Neural progenitor cell (in vitro differentiated cells): ENCODE data around the gene BSN. TPM values are rescaled to one million over a fixed set of nuclear protein-coding genes. Genes with fewer than 3 reads are reported as not detected.

Experiments used
- DNase-seq: peaks from one replicate; pipeline ENCODE4 v3.0.0-alpha.2; 2016; ENCODE audit warnings: low spot score
- H2AFZ ChIP-seq: fragments of 200-600 bp; sonication (generic); replicated peaks from 2 replicates; pipeline ENCODE4 v1.6.1; 2016; ENCODE audit warnings: antibody characterized with exemption
- H3F3A ChIP-seq: fragments of 200-600 bp; sonication (generic); 2 replicates; pipeline ENCODE4 v1.6.1; 2016; ENCODE audit warnings: antibody characterized with exemption, low read depth
- H3K27ac ChIP-seq: fragments of 200-600 bp; sonication (generic); 2 replicates; pipeline ENCODE4 v1.5.1; 2016; ENCODE audit warnings: mild to moderate bottlenecking
- H3K27me3 ChIP-seq: fragments of 200-600 bp; sonication (generic); 2 replicates; pipeline ENCODE4 v1.6.1; 2016; ENCODE audit warnings: mild to moderate bottlenecking, moderate library complexity
- H3K36me3 ChIP-seq: fragments of 200-600 bp; sonication (generic); 2 replicates; pipeline ENCODE4 v1.5.1; 2016
- H3K4me1 ChIP-seq: fragments of 200-600 bp; sonication (generic); 2 replicates; pipeline ENCODE4 v1.6.1; 2016; ENCODE audit warnings: mixed run types
- H3K4me2 ChIP-seq: fragments of 200-600 bp; sonication (generic); 2 replicates; pipeline ENCODE4 v1.6.1; 2016
- H3K4me3 ChIP-seq: fragments of 200-600 bp; sonication (generic); 2 replicates; pipeline ENCODE4 v1.5.1; 2016
- H3K79me2 ChIP-seq: fragments of 200-600 bp; sonication (generic); 2 replicates; pipeline ENCODE4 v1.6.1; 2016; ENCODE audit warnings: low read depth
- H3K9ac ChIP-seq: fragments of 200-600 bp; sonication (generic); 2 replicates; pipeline ENCODE4 v1.6.1; 2016
- H3K9me3 ChIP-seq: fragments of 200-600 bp; sonication (generic); 2 replicates; pipeline ENCODE4 v1.5.1; 2016; ENCODE audit warnings: low read depth
- H4K20me1 ChIP-seq: fragments of 200-600 bp; sonication (generic); 2 replicates; pipeline ENCODE4 v1.6.1; 2016; ENCODE audit warnings: low read depth
- H3K27ac Mint-ChIP-seq: 3 replicates; pipeline ENCODE4 v1.8.0; 2021; ENCODE audit warnings: mixed read lengths
- H3K27me3 Mint-ChIP-seq: 2 replicates; pipeline ENCODE4 v1.8.0; 2022; ENCODE audit warnings: low read depth, mild to moderate bottlenecking, inconsistent platforms, moderate library complexity, mixed read lengths; ENCODE audit not compliant: insufficient read depth
- H3K36me3 Mint-ChIP-seq: 3 replicates; pipeline ENCODE4 v1.8.0; 2021; ENCODE audit warnings: mixed read lengths
- H3K4me1 Mint-ChIP-seq: 3 replicates; pipeline ENCODE4 v1.8.0; 2021; ENCODE audit warnings: mixed read lengths
- H3K4me3 Mint-ChIP-seq: 3 replicates; pipeline ENCODE4 v1.8.0; 2021; ENCODE audit warnings: mild to moderate bottlenecking, moderate library complexity, mixed read lengths
- H3K9me3 Mint-ChIP-seq: 3 replicates; pipeline ENCODE4 v1.8.0; 2020; ENCODE audit warnings: mixed read lengths
- EZH2 ChIP-seq: fragments of 200-600 bp; sonication (generic); IDR thresholded peaks from 2 replicates; pipeline ENCODE4 v1.6.1; 2017; ENCODE audit warnings: antibody characterized with exemption, mild to moderate bottlenecking, moderate library complexity
- EZH2phosphoT487 ChIP-seq: fragments of 200-600 bp; sonication (generic); IDR thresholded peaks from 2 replicates; pipeline ENCODE4 v1.6.1; 2017; ENCODE audit warnings: antibody characterized with exemption
- total RNA-seq: library from RNA; depleted of rRNA; stranded (reverse); fragments of >200 nt; gene quantifications from 2 replicates; pipeline ENCODE4 v1.2.3, GENCODE V29; 2015; ENCODE audit warnings: low replicate concordance
- TF ChIP-seq, protein P1 (sequence below): fragments of 200-600 bp; sonication (generic); IDR thresholded peaks from 2 replicates; pipeline ENCODE4 v1.5.1; 2017; ENCODE audit warnings: antibody characterized with exemption, mild to moderate bottlenecking

BSN gene
- total RNA-seq, 1 donor from 2014 or later: 0.17 TPM

DNA sequence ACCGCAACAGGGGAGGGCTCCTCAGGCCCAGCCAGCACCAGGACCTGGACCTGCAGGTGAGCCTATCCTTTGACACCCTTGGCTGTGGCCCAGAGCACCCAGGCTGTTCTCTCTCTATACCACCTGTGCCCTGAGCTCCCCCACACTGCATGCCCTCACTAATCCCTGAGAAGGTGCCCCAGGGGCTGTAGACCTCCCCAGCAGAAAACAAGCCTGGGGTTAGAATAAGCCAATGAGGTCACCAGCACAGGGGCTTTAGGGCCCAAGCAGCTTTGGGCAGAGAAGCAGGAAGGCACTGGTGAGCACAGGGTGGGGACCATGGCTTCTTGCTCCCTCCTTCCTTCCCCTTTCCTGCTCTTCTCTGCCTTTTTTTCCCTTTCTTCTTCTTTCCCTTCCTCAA is 109.6 kb downstream of the BSN start:
- Mint-ChIP-seq H3K27ac (no peak overlapping the region), H3K36me3 (no peaks in the 10 kb centered on the region), H3K9me3 (no peaks in the 10 kb centered on the region), H3K4me3 (no peak overlapping the region), H3K27me3 (peaks cover 4% of the 10 kb centered on the region), H3K4me1 (peaks cover 22% of the 10 kb centered on the region)
- TF ChIP-seq, protein P1, sequence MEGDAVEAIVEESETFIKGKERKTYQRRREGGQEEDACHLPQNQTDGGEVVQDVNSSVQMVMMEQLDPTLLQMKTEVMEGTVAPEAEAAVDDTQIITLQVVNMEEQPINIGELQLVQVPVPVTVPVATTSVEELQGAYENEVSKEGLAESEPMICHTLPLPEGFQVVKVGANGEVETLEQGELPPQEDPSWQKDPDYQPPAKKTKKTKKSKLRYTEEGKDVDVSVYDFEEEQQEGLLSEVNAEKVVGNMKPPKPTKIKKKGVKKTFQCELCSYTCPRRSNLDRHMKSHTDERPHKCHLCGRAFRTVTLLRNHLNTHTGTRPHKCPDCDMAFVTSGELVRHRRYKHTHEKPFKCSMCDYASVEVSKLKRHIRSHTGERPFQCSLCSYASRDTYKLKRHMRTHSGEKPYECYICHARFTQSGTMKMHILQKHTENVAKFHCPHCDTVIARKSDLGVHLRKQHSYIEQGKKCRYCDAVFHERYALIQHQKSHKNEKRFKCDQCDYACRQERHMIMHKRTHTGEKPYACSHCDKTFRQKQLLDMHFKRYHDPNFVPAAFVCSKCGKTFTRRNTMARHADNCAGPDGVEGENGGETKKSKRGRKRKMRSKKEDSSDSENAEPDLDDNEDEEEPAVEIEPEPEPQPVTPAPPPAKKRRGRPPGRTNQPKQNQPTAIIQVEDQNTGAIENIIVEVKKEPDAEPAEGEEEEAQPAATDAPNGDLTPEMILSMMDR: no peak
- TF ChIP-seq EZH2phosphoT487 (no peak), EZH2 (no peak)
- H2AFZ ChIP-seq: no peak overlapping the region
- no peaks in the 10 kb centered on the region for H3K9me3 ChIP-seq
- H3K4me1 ChIP-seq: peaks cover 4% of the 10 kb centered on the region
- no peak overlapping the region for H3K9ac ChIP-seq
- no peaks in the 10 kb centered on the region for H3K79me2 ChIP-seq
- no peaks in the 10 kb centered on the region for H3F3A ChIP-seq
- H4K20me1 ChIP-seq: no peaks in the 10 kb centered on the region
- no peak overlapping the region for H3K4me2 ChIP-seq
- H3K27ac ChIP-seq: no peak overlapping the region
- H3K36me3 ChIP-seq: no peaks in the 10 kb centered on the region
- no peak for DNase-seq
- H3K4me3 ChIP-seq: no peak overlapping the region
- no peaks in the 10 kb centered on the region for H3K27me3 ChIP-seq

- H3K4me1 Mint-ChIP-seq: peaks cover 24% of the 10 kb centered on the region
- DNase-seq: no peak
- Histone ChIP-seq H3K36me3 (no peaks in the 10 kb centered on the region), H3K27me3 (no peaks in the 10 kb centered on the region), H2AFZ (no peak overlapping the region), H4K20me1 (no peaks in the 10 kb centered on the region), H3F3A (no peaks in the 10 kb centered on the region), H3K79me2 (no peaks in the 10 kb centered on the region), H3K27ac (no peak overlapping the region), H3K9me3 (no peaks in the 10 kb centered on the region), H3K4me1 (peaks cover 4% of the 10 kb centered on the region), H3K4me3 (no peak overlapping the region), H3K9ac (no peak overlapping the region), H3K4me2 (no peak overlapping the region)
- H3K9me3 Mint-ChIP-seq: no peaks in the 10 kb centered on the region
- H3K27me3 Mint-ChIP-seq: peaks cover 4% of the 10 kb centered on the region
- TF ChIP-seq EZH2 (no peak), EZH2phosphoT487 (no peak)
- TF ChIP-seq, protein P1: no peak
- H3K36me3 Mint-ChIP-seq: no peaks in the 10 kb centered on the region
- H3K4me3 Mint-ChIP-seq: no peak overlapping the region
- no peak overlapping the region for H3K27ac Mint-ChIP-seq
Measured at GRCh38 chr3:49664300-49664699, 110.0 kb downstream of the BSN start.

GRCh38 chr3:49665822-49666519 is 111.7 kb downstream of the BSN start:
- Histone ChIP-seq H3K27me3 (no peaks in the 10 kb centered on the region), H3K9ac (no peak overlapping the region), H3K27ac (no peak overlapping the region), H2AFZ (no peak overlapping the region), H3K36me3 (no peaks in the 10 kb centered on the region), H3K79me2 (no peaks in the 10 kb centered on the region), H3K9me3 (no peaks in the 10 kb centered on the region), H3K4me1 (peaks cover 4% of the 10 kb centered on the region), H3K4me2 (no peak overlapping the region), H3K4me3 (no peak overlapping the region), H3F3A (no peaks in the 10 kb centered on the region), H4K20me1 (no peaks in the 10 kb centered on the region)
- Mint-ChIP-seq H3K4me1 (peaks cover 24% of the 10 kb centered on the region), H3K9me3 (no peaks in the 10 kb centered on the region), H3K4me3 (no peak overlapping the region), H3K27ac (peak overlapping the region; percentile 57), H3K27me3 (peaks cover 4% of the 10 kb centered on the region), H3K36me3 (no peaks in the 10 kb centered on the region)
- TF ChIP-seq EZH2: no peak
- TF ChIP-seq EZH2phosphoT487: no peak
- TF ChIP-seq, protein P1: no peak
- no peak for DNase-seq
